ACC112 (cell line): ENCODE results near the gene CST8.
"Not testable (repeated sequence)": the region's sequence is repeated elsewhere in the genome, so short reads cannot be mapped to it uniquely, and the experiment has no call there.

ENCODE experiments used
- H2AFZ ChIP-seq: fragments of 200-600 bp; sonication (generic); one replicate; pipeline ENCODE4 v1.6.0; 2017; ENCODE audit warnings: antibody characterized with exemption, low read length; ENCODE audit not compliant: unreplicated experiment
- H3K27ac ChIP-seq: fragments of 200-600 bp; sonication (generic); 2 replicates; pipeline ENCODE4 v1.5.1; 2014; ENCODE audit warnings: low read depth, mild to moderate bottlenecking, antibody characterized with exemption, low read length, moderate library complexity
- H3K27me3 ChIP-seq: fragments of 200-600 bp; sonication (generic); 2 replicates; pipeline ENCODE4 v1.6.1; 2014; ENCODE audit warnings: mild to moderate bottlenecking, antibody characterized with exemption, low read length, moderate library complexity, mixed read lengths; ENCODE audit not compliant: insufficient read depth
- H3K36me3 ChIP-seq: fragments of 200-600 bp; sonication (generic); 2 replicates; pipeline ENCODE4 v1.6.1; 2016; ENCODE audit warnings: mild to moderate bottlenecking, antibody characterized with exemption, low read length, moderate library complexity, mixed read lengths; ENCODE audit not compliant: insufficient read depth
- H3K4me1 ChIP-seq: fragments of 200-600 bp; sonication (generic); one replicate; pipeline ENCODE4 v1.6.1; 2016; ENCODE audit warnings: low read length, mixed read lengths; ENCODE audit not compliant: insufficient read depth, unreplicated experiment, control insufficient read depth
- H3K4me3 ChIP-seq: fragments of 200-600 bp; sonication (generic); 2 replicates; pipeline ENCODE4 v1.5.1; 2014; ENCODE audit warnings: mild to moderate bottlenecking, low read depth, low read length
- H3K79me2 ChIP-seq: fragments of 200-600 bp; sonication (generic); one replicate; pipeline ENCODE4 v1.6.0; 2016; ENCODE audit warnings: low read length; ENCODE audit not compliant: control insufficient read depth, unreplicated experiment, insufficient read depth

Gene CST8

GRCh38 chr20:23453549-23454543 lies 37.1 kb upstream of the CST8 start:
- no peak overlapping the region for H3K27ac ChIP-seq
- no peak overlapping the region for H2AFZ ChIP-seq
- no peaks in the 10 kb centered on the region for H3K4me1 ChIP-seq

GRCh38 chr20:23454816-23455215 lies 36.1 kb upstream of the CST8 start:
- H3K27ac ChIP-seq, result no peak overlapping the region
- no peak overlapping the region for H3K4me3 ChIP-seq
- no peaks in the 10 kb centered on the region for H3K79me2 ChIP-seq
- peaks cover 42% of the 10 kb centered on the region for H3K27me3 ChIP-seq
- H3K36me3 ChIP-seq, result no peaks in the 10 kb centered on the region
- H2AFZ ChIP-seq, result no peak overlapping the region
- H3K4me1 ChIP-seq, result no peaks in the 10 kb centered on the region

More at GRCh38 chr20:23453549-23454543, 37.1 kb upstream of the CST8 start:
- Histone ChIP-seq H3K27me3 (peaks cover 33% of the 10 kb centered on the region), H3K79me2 (no peaks in the 10 kb centered on the region), H3K36me3 (no peaks in the 10 kb centered on the region), H3K4me3 (no peak overlapping the region)

- Histone ChIP-seq H2AFZ (no peak overlapping the region), H3K4me1 (no peaks in the 10 kb centered on the region), H3K36me3 (no peaks in the 10 kb centered on the region), H3K4me3 (no peak overlapping the region), H3K27me3 (peaks cover 47% of the 10 kb centered on the region), H3K27ac (no peak overlapping the region), H3K79me2 (no peaks in the 10 kb centered on the region)
These were observed 35.3 kb upstream of the CST8 start for GRCh38 chr20:23455639-23456038.

GRCh38 chr20:23456409-23456808 lies 34.5 kb upstream of the CST8 start:
- no peak overlapping the region for H3K4me3 ChIP-seq
- no peak overlapping the region for H2AFZ ChIP-seq
- no peak overlapping the region for H3K27ac ChIP-seq

GRCh38 chr20:23456873-23457272 lies 34.0 kb upstream of the CST8 start:
- Histone ChIP-seq H2AFZ (no peak overlapping the region), H3K36me3 (no peaks in the 10 kb centered on the region), H3K79me2 (no peaks in the 10 kb centered on the region), H3K27ac (no peak overlapping the region), H3K27me3 (peaks cover 41% of the 10 kb centered on the region), H3K4me1 (no peaks in the 10 kb centered on the region), H3K4me3 (no peak overlapping the region)

More at GRCh38 chr20:23456409-23456808, 34.5 kb upstream of the CST8 start:
- Histone ChIP-seq H3K27me3 (peaks cover 43% of the 10 kb centered on the region), H3K4me1 (no peaks in the 10 kb centered on the region), H3K79me2 (no peaks in the 10 kb centered on the region), H3K36me3 (no peaks in the 10 kb centered on the region)

- Histone ChIP-seq H3K27me3 (peaks cover 37% of the 10 kb centered on the region), H2AFZ (no peak overlapping the region)
These were observed 31.3 kb upstream of the CST8 start for GRCh38 chr20:23459461-23460150.

GRCh38 chr20:23461180-23461579 lies 29.7 kb upstream of the CST8 start:
- Histone ChIP-seq H3K4me3 (no peak overlapping the region), H3K4me1 (no peaks in the 10 kb centered on the region), H3K79me2 (no peaks in the 10 kb centered on the region), H2AFZ (no peak overlapping the region), H3K27me3 (peaks cover 41% of the 10 kb centered on the region), H3K36me3 (no peaks in the 10 kb centered on the region), H3K27ac (no peak overlapping the region)

More at GRCh38 chr20:23459461-23460150, 31.3 kb upstream of the CST8 start:
- Histone ChIP-seq H3K79me2 (no peaks in the 10 kb centered on the region), H3K4me1 (no peaks in the 10 kb centered on the region), H3K27ac (no peak overlapping the region), H3K4me3 (no peak overlapping the region), H3K36me3 (no peaks in the 10 kb centered on the region)

- H3K4me3 ChIP-seq, H2AFZ ChIP-seq, H3K27ac ChIP-seq, H3K4me1 ChIP-seq, H3K36me3 ChIP-seq, H3K79me2 ChIP-seq: not testable (repeated sequence)
- H3K27me3 ChIP-seq, result peaks cover 41% of the 10 kb centered on the region
These were observed 24.0 kb upstream of the CST8 start for GRCh38 chr20:23466961-23467360.

- not testable (repeated sequence) for H3K4me1 ChIP-seq, H3K4me3 ChIP-seq, H3K79me2 ChIP-seq, H2AFZ ChIP-seq, H3K36me3 ChIP-seq, H3K27ac ChIP-seq
- peaks cover 36% of the 10 kb centered on the region for H3K27me3 ChIP-seq
These were observed 18.6 kb upstream of the CST8 start for GRCh38 chr20:23472306-23472705.

GRCh38 chr20:23473293-23473692 lies 17.6 kb upstream of the CST8 start:
- H2AFZ ChIP-seq, result not testable (repeated sequence)

More at GRCh38 chr20:23473293-23473692, 17.6 kb upstream of the CST8 start:
- H3K4me1 ChIP-seq, H3K79me2 ChIP-seq, H3K4me3 ChIP-seq, H3K36me3 ChIP-seq, H3K27ac ChIP-seq: not testable (repeated sequence)
- peaks cover 28% of the 10 kb centered on the region for H3K27me3 ChIP-seq
